Measurements from ENCODE around the gene SH3BP5. TPM values are rescaled to one million over a fixed set of nuclear protein-coding genes. Genes with fewer than 3 reads are reported as not detected.

SH3BP5 gene
- total RNA-seq, 2 donors from 2014 or later, result 14.4 to 18.4 TPM

DNA sequence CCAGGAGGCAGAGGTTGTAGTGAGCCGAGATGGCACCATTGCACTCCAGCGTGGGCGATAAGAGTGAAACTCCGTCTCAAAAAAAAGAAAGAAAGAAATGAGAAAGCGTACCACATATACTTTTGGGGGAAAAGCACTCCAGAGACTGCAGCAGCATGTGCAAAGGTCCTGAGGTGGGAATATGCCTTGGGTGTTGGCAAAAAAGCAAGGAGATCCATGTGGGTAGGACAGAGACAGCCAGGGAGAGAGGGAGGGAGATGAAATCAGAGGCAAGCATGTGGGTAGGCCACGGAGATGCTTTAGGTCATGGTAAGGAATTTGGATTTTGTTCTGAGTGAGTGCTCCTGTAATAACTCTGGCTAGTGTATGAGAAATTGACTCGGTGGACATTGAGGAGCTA is 3.7 kb upstream of the SH3BP5 start:
- Histone ChIP-seq H3K9me3 (no peaks in the 10 kb centered on the region), H3K27ac (no peak overlapping the region), H3K36me3 (no peaks in the 10 kb centered on the region), H3K4me1 (peaks cover 0 to 7% of the 10 kb centered on the region in 2 donors), H3K27me3 (no peaks in the 10 kb centered on the region), H3K4me3 (no peak overlapping the region)
- TF ChIP-seq, protein P1, sequence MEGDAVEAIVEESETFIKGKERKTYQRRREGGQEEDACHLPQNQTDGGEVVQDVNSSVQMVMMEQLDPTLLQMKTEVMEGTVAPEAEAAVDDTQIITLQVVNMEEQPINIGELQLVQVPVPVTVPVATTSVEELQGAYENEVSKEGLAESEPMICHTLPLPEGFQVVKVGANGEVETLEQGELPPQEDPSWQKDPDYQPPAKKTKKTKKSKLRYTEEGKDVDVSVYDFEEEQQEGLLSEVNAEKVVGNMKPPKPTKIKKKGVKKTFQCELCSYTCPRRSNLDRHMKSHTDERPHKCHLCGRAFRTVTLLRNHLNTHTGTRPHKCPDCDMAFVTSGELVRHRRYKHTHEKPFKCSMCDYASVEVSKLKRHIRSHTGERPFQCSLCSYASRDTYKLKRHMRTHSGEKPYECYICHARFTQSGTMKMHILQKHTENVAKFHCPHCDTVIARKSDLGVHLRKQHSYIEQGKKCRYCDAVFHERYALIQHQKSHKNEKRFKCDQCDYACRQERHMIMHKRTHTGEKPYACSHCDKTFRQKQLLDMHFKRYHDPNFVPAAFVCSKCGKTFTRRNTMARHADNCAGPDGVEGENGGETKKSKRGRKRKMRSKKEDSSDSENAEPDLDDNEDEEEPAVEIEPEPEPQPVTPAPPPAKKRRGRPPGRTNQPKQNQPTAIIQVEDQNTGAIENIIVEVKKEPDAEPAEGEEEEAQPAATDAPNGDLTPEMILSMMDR (IDR thresholded peaks at IDR 0.05), result no peak
- DNase-seq (ENCODE audit: low spot score), result no peak

DNA sequence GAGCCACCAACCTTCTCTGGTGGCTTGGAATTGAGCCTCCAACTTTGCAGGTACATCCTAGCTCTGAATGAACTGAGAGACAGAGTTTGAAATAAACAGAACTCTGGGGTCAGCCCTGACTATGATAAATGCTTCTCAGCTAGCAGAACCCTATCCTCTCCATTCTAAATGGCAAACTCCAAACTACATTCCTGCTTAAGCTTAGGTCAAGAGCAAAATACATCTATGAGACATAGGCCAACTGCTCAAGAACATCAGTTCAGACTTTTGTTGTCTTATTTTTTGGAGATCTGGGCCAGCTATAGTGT is 1.5 kb upstream of the SH3BP5 start:
- H3K4me3 ChIP-seq, result no peak overlapping the region
- TF ChIP-seq, protein P1 (IDR thresholded peaks at IDR 0.05), result no peak
- H3K4me1 ChIP-seq, result peaks cover 0 to 26% of the 10 kb centered on the region in 2 donors
- no peaks in the 10 kb centered on the region for H3K27me3 ChIP-seq
- H3K9me3 ChIP-seq, result no peaks in the 10 kb centered on the region
- no peaks in the 10 kb centered on the region for H3K36me3 ChIP-seq
- H3K27ac ChIP-seq, result no peak overlapping the region
- DNase-seq (ENCODE audit: low spot score), result no peak

DNA sequence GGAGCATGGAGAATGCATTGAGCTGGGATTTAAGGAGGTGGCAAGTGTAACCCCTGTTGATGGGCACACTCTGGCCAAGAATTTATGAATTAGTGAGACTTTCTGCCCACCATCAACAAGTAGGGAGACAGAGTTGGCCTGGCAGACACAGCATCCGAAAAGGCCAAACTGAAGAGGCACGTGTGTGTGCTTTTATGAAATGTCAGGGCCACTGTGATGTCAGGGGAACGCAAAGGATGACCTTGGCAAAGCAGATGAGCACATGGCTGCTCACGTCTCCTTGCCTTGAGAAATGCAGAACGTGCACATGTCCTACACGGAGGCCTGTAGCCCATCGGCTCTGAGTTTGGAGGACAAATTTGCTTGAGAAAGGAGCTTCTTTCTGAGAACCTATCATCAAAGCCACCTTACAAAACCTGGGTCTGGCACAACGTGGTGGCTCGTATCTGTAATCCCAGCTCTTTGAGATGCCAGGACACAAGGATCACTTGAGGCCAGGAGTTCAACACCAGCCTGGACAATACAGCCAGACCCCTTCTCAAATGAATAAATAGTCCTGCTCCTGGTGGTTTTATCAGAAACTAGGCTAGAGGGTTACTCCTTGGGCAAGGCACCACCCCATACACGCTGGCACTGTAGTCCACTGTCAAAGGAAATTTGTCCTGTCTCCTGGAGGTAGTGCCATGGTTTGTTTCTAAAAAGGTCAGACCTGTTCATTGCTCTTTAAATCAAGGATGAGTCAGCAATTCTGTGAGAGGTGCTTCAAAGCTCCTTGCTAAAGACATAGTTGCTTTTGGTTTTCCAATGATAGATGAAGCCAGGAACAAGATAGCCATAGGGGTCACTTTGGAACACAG is 941 bp upstream of the SH3BP5 start:
- Histone ChIP-seq H3K27ac (peak overlapping the region in 1 of 2 donors; percentile 91), H3K4me3 (peak overlapping the region in 1 of 2 donors; percentile 80), H3K4me1 (peaks cover 0 to 32% of the 10 kb centered on the region in 2 donors), H3K9me3 (no peaks in the 10 kb centered on the region), H3K36me3 (no peaks in the 10 kb centered on the region), H3K27me3 (no peaks in the 10 kb centered on the region)
- no peak for DNase-seq (ENCODE audit: low spot score)
- TF ChIP-seq, protein P1 (IDR thresholded peaks at IDR 0.05), result no peak

DNA sequence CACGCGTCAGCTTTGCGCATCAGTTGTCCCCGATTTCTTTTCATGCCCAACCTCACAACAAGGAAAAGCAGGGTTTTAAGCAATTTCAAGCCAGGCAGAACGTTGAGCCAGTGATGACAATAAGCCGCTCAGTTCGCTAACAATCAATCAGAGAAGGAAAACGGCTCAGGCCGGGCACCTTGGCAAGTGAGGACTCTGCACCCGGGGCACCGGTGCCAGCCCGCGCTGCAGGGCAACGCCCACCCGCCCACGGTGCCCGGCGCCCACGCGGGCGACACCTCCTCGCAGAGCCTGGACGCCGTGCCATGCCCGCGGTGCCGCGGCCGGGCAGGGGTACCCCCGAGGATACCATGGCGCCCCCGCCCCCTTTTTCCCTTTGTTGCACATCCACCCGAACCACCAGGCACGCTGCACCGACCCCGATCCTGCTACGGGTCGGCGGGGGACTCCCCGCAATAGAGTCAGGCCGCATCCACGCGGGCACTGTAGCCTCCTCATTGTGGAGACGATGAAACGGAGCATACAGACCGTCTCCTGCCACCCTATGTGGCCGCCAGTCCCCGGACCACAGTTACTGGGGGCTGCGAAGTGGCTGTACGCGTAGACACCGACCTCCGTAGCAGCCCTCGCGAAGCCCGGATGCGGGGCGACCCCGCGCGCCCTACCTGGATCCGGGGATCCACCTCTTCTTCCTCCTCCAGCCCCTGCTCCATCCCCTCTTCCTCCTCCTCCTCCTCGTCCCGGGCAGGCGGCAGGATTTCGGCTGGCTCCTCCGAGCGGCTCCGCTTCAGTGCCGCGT is 581 bp downstream of the SH3BP5 start:
- Histone ChIP-seq H3K27me3 (no peaks in the 10 kb centered on the region), H3K4me1 (peaks cover 0 to 39% of the 10 kb centered on the region in 2 donors), H3K4me3 (peak overlapping the region; percentile 80 to 93), H3K9me3 (no peaks in the 10 kb centered on the region), H3K27ac (peak overlapping the region; percentile 77 to 91), H3K36me3 (peaks cover 3% of the 10 kb centered on the region)
- TF ChIP-seq, protein P1 (IDR thresholded peaks at IDR 0.05), result no peak
- DNase-seq (ENCODE audit: low spot score), result peak; percentile 77

DNA sequence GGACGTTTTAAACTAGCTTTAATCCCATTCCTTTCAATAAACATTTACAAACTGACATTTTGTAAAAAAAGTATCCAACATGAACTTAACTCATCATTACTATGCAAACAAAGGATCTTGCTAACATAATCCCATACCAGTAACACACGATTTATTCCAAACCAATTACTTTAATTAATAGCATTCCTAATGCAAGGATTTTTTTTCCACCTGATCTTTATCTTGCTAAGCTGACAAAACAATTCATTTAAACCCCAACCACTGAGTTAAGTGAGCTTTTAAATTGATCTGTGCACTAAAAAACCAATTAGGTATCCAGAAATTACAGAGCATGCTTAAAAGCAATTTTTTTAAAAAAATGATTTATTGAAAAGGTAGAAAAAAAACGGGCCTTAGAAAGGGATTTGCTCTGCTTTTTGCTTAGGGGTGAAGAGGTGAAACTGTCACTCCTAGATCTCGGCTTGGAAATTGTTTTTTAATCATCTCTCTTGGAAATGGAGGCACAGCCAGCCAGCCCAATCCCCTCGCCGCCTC is 1.2 kb downstream of the SH3BP5 start:
- peak overlapping the region; percentile 77 to 91 for H3K27ac ChIP-seq

More for the DNA sequence above, 1.2 kb downstream of the SH3BP5 start:
- Histone ChIP-seq H3K4me3 (peak overlapping the region; percentile 80 to 93), H3K4me1 (peaks cover 0 to 45% of the 10 kb centered on the region in 2 donors), H3K9me3 (no peaks in the 10 kb centered on the region), H3K27me3 (no peaks in the 10 kb centered on the region), H3K36me3 (peaks cover 3% of the 10 kb centered on the region)
- DNase-seq (ENCODE audit: low spot score), result no peak
- TF ChIP-seq, protein P1 (IDR thresholded peaks at IDR 0.05), result no peak

Data from right atrium auricular region (tissue), 2 donors.